Loucy (cell line): ENCODE data around the gene OR5H15.
"Not testable (repeated sequence)": the region's sequence is repeated elsewhere in the genome, so short reads cannot be mapped to it uniquely, and the experiment has no call there.

ENCODE experiments used
- H2AFZ ChIP-seq: fragments of 200-600 bp; sonication (generic); 2 replicates; pipeline ENCODE4 v1.6.0; 2016; ENCODE audit warnings: antibody characterized with exemption, mild to moderate bottlenecking, low read length, moderate library complexity
- H3F3A ChIP-seq: fragments of 200-600 bp; 2 replicates; pipeline ENCODE4 v1.6.0; 2016; ENCODE audit warnings: antibody characterized with exemption, low read depth, mild to moderate bottlenecking
- H3K27me3 ChIP-seq: fragments of 200-600 bp; sonication (generic); 2 replicates; pipeline ENCODE4 v1.6.1; 2014; ENCODE audit warnings: low read length, mild to moderate bottlenecking; ENCODE audit not compliant: insufficient read depth, poor library complexity, severe bottlenecking
- H3K36me3 ChIP-seq: fragments of 200-600 bp; sonication (generic); 2 replicates; pipeline ENCODE4 v1.6.1; 2016; ENCODE audit warnings: low read length; ENCODE audit not compliant: insufficient read depth
- H3K4me1 ChIP-seq: fragments of 200-600 bp; sonication (generic); 2 replicates; pipeline ENCODE4 v1.5.1; 2014; ENCODE audit warnings: low read length, mild to moderate bottlenecking; ENCODE audit not compliant: insufficient read depth, poor library complexity, severe bottlenecking
- H3K4me2 ChIP-seq: fragments of 200-600 bp; sonication (generic); 2 replicates; pipeline ENCODE4 v1.6.0; 2014; ENCODE audit warnings: antibody characterized with exemption, low read length, low read depth, mild to moderate bottlenecking; ENCODE audit not compliant: poor library complexity, severe bottlenecking
- H3K4me3 ChIP-seq: fragments of 200-600 bp; sonication (generic); 2 replicates; pipeline ENCODE4 v1.5.1; 2014; ENCODE audit warnings: low read length, mild to moderate bottlenecking, mixed read lengths; ENCODE audit not compliant: poor library complexity, severe bottlenecking
- H3K79me2 ChIP-seq: fragments of 200-600 bp; sonication (generic); 2 replicates; pipeline ENCODE4 v1.6.1; 2014; ENCODE audit warnings: low read length; ENCODE audit not compliant: insufficient read depth
- H3K9ac ChIP-seq: fragments of 200-600 bp; sonication (generic); 2 replicates; pipeline ENCODE4 v1.6.0; 2014; ENCODE audit warnings: mild to moderate bottlenecking, low read depth, low read length, moderate library complexity; ENCODE audit not compliant: poor library complexity, severe bottlenecking
- H3K9me2 ChIP-seq: fragments of 200-600 bp; sonication (generic); replicated peaks from 2 replicates; pipeline ENCODE4 v1.6.1; 2016; ENCODE audit warnings: low read depth, low read length, mixed read lengths
- H3K9me3 ChIP-seq: fragments of 200-600 bp; sonication (generic); 2 replicates; pipeline ENCODE4 v1.6.1; 2014; ENCODE audit warnings: mild to moderate bottlenecking, antibody characterized with exemption, low read length, low read depth; ENCODE audit not compliant: insufficient read depth
- H4K20me1 ChIP-seq: fragments of 200-600 bp; sonication (generic); 2 replicates; pipeline ENCODE4 v1.6.0; 2014; ENCODE audit warnings: antibody characterized with exemption, low read length, mild to moderate bottlenecking; ENCODE audit not compliant: insufficient read depth, poor library complexity, severe bottlenecking
- EZH2phosphoT487 ChIP-seq: fragments of 200-600 bp; IDR thresholded peaks from 2 replicates; pipeline ENCODE4 v1.6.1; 2018; ENCODE audit warnings: antibody characterized with exemption, mild to moderate bottlenecking, moderate library complexity, borderline replicate concordance
- TF ChIP-seq, protein P1 (sequence below): fragments of 200-600 bp; sonication (generic); conservative IDR thresholded peaks from 2 replicates; pipeline ENCODE4 v1.5.1; 2014; ENCODE audit warnings: mild to moderate bottlenecking, antibody characterized with exemption, low read length

Gene OR5H15

GRCh38 chr3:98188545-98188944 is 22.0 kb downstream of the OR5H15 start:
- Histone ChIP-seq H2AFZ (no peak overlapping the region; the same call in 1 of the 2 replicates), H3F3A (no peaks in the 10 kb centered on the region), H3K79me2 (no peaks in the 10 kb centered on the region), H4K20me1 (no peaks in the 10 kb centered on the region), H3K4me2 (no peak overlapping the region), H3K4me3 (no peak overlapping the region), H3K27me3 (no peaks in the 10 kb centered on the region), H3K36me3 (no peaks in the 10 kb centered on the region), H3K9me3 (no peaks in the 10 kb centered on the region), H3K4me1 (no peaks in the 10 kb centered on the region), H3K9ac (no peak overlapping the region), H3K9me2 (no peaks in the 10 kb centered on the region)
- TF ChIP-seq EZH2phosphoT487: no peak
- TF ChIP-seq, protein P1, sequence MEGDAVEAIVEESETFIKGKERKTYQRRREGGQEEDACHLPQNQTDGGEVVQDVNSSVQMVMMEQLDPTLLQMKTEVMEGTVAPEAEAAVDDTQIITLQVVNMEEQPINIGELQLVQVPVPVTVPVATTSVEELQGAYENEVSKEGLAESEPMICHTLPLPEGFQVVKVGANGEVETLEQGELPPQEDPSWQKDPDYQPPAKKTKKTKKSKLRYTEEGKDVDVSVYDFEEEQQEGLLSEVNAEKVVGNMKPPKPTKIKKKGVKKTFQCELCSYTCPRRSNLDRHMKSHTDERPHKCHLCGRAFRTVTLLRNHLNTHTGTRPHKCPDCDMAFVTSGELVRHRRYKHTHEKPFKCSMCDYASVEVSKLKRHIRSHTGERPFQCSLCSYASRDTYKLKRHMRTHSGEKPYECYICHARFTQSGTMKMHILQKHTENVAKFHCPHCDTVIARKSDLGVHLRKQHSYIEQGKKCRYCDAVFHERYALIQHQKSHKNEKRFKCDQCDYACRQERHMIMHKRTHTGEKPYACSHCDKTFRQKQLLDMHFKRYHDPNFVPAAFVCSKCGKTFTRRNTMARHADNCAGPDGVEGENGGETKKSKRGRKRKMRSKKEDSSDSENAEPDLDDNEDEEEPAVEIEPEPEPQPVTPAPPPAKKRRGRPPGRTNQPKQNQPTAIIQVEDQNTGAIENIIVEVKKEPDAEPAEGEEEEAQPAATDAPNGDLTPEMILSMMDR: peak; percentile 65

- not testable (repeated sequence) for H3F3A ChIP-seq, H3K9ac ChIP-seq, H3K9me2 ChIP-seq, H2AFZ ChIP-seq, H3K79me2 ChIP-seq, H3K9me3 ChIP-seq, H3K4me3 ChIP-seq, H3K27me3 ChIP-seq, H3K4me1 ChIP-seq, H3K4me2 ChIP-seq, H3K36me3 ChIP-seq, H4K20me1 ChIP-seq
These were observed 24.4 kb downstream of the OR5H15 start for GRCh38 chr3:98190911-98191310.

DNA sequence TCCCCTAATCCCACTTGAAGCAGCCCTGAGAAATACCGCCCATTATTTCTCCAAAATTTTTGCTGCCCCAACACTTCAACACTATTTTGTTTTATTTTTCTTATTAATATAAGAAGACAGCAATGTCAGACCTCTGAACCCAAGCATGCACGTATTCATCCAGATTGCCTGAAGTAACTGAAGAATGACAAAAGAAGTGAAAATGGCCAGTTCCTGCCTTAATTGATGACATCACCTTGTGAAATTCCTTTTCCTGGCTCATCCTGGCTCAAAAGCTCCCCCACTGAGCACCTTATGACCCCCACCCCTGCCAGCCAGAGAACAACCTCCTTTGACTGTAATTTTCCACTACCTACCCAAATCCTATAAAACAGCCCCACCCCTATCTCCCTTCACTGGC is 29.8 kb downstream of the OR5H15 start:
- H3F3A ChIP-seq, H3K9ac ChIP-seq, H3K79me2 ChIP-seq, H3K27me3 ChIP-seq, H2AFZ ChIP-seq, H3K4me3 ChIP-seq, H3K9me3 ChIP-seq, H3K4me1 ChIP-seq, H3K36me3 ChIP-seq, H4K20me1 ChIP-seq, H3K4me2 ChIP-seq, H3K9me2 ChIP-seq: not testable (repeated sequence)

- Histone ChIP-seq H3K9me2 (0 out of 2 replicates have a peak, but pooled peaks cover 6% of the 10 kb centered on the region), H3K9ac (no peak overlapping the region), H3K4me1 (no peaks in the 10 kb centered on the region), H3K4me3 (no peak overlapping the region), H3K4me2 (no peak overlapping the region), H2AFZ (no peak overlapping the region), H3K36me3 (no peaks in the 10 kb centered on the region), H3K79me2 (no peaks in the 10 kb centered on the region), H3K27me3 (no peaks in the 10 kb centered on the region), H3F3A (no peaks in the 10 kb centered on the region), H3K9me3 (no peaks in the 10 kb centered on the region), H4K20me1 (no peaks in the 10 kb centered on the region)
- TF ChIP-seq, protein P1: no peak
- no peak for TF ChIP-seq EZH2phosphoT487
These were observed 32.5 kb downstream of the OR5H15 start for GRCh38 chr3:98199020-98199419.
